DND-41 (cell line): Measurements from ENCODE around the gene SLC15A5.

Source experiments
- EZH2 ChIP-seq: IDR thresholded peaks from 3 replicates; pipeline ENCODE4 v1.6.1; 2012; ENCODE audit warnings: borderline replicate concordance, low read depth, mild to moderate bottlenecking, moderate library complexity, low read length, inconsistent platforms; ENCODE audit not compliant: severe bottlenecking
- TF ChIP-seq, protein P1 (sequence below): IDR thresholded peaks from 2 replicates; pipeline ENCODE4 v1.5.1; 2012; ENCODE audit warnings: borderline replicate concordance, low read length, moderate library complexity, mild to moderate bottlenecking; ENCODE audit not compliant: poor library complexity, severe bottlenecking; ENCODE audit errors: extremely low read depth

- TF ChIP-seq, protein P1, sequence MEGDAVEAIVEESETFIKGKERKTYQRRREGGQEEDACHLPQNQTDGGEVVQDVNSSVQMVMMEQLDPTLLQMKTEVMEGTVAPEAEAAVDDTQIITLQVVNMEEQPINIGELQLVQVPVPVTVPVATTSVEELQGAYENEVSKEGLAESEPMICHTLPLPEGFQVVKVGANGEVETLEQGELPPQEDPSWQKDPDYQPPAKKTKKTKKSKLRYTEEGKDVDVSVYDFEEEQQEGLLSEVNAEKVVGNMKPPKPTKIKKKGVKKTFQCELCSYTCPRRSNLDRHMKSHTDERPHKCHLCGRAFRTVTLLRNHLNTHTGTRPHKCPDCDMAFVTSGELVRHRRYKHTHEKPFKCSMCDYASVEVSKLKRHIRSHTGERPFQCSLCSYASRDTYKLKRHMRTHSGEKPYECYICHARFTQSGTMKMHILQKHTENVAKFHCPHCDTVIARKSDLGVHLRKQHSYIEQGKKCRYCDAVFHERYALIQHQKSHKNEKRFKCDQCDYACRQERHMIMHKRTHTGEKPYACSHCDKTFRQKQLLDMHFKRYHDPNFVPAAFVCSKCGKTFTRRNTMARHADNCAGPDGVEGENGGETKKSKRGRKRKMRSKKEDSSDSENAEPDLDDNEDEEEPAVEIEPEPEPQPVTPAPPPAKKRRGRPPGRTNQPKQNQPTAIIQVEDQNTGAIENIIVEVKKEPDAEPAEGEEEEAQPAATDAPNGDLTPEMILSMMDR, result no peak
- TF ChIP-seq EZH2, result no peak
Measured at GRCh38 chr12:16297521-16297920, 20.0 kb upstream of the SLC15A5 start.
